ENCODE results near the gene SYCP3.
A peak's percentile ranks its signal among the peaks of the same experiment; 100 is the strongest.

The SYCP3 gene

GRCh38 chr12:101761350-101761749, 22.1 kb upstream of the SYCP3 start:
- no peak for ATAC-seq
- TF ChIP-seq, protein P1, sequence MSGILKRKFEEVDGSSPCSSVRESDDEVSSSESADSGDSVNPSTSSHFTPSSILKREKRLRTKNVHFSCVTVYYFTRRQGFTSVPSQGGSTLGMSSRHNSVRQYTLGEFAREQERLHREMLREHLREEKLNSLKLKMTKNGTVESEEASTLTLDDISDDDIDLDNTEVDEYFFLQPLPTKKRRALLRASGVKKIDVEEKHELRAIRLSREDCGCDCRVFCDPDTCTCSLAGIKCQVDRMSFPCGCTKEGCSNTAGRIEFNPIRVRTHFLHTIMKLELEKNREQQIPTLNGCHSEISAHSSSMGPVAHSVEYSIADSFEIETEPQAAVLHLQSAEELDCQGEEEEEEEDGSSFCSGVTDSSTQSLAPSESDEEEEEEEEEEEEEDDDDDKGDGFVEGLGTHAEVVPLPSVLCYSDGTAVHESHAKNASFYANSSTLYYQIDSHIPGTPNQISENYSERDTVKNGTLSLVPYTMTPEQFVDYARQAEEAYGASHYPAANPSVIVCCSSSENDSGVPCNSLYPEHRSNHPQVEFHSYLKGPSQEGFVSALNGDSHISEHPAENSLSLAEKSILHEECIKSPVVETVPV (CRISPR knock-in tag; IDR thresholded peaks at IDR 0.05) = no peak
- no peak for TF ChIP-seq BACH2 (CRISPR knock-in tag; IDR thresholded peaks at IDR 0.05; ENCODE audit: borderline replicate concordance)
- TF ChIP-seq RARB (CRISPR knock-in tag; IDR thresholded peaks at IDR 0.05) = no peak
- TF ChIP-seq SNAI2 (CRISPR knock-in tag; IDR thresholded peaks at IDR 0.05) = no peak
- no peak for TF ChIP-seq ZC3H10 (CRISPR knock-in tag; IDR thresholded peaks at IDR 0.05)
- TF ChIP-seq ZNF565 (CRISPR knock-in tag; conservative IDR thresholded peaks at IDR 0.05; ENCODE audit: low read depth) = no peak
- no peak for TF ChIP-seq ZNF70 (CRISPR knock-in tag; IDR thresholded peaks at IDR 0.05)
- no peak for TF ChIP-seq GLIS3 (CRISPR knock-in tag; IDR thresholded peaks at IDR 0.05)
- no peak for TF ChIP-seq PPARA (CRISPR knock-in tag; IDR thresholded peaks at IDR 0.05; ENCODE audit: borderline replicate concordance)
- no peak for TF ChIP-seq ZFP30 (CRISPR knock-in tag; IDR thresholded peaks at IDR 0.05)

GRCh38 chr12:101759396-101760047, 20.3 kb upstream of the SYCP3 start:
- TF ChIP-seq ZNF8 (CRISPR knock-in tag; IDR thresholded peaks at IDR 0.05) (no peak), CREB5 (CRISPR knock-in tag; IDR thresholded peaks at IDR 0.05; ENCODE audit: low read depth) (no peak), ZFP3 (CRISPR knock-in tag; IDR thresholded peaks at IDR 0.05) (no peak), ZC3H10 (CRISPR knock-in tag; IDR thresholded peaks at IDR 0.05) (no peak), GLIS3 (CRISPR knock-in tag; IDR thresholded peaks at IDR 0.05) (no peak), PPARA (CRISPR knock-in tag; IDR thresholded peaks at IDR 0.05; ENCODE audit: borderline replicate concordance) (no peak), OSR1 (CRISPR knock-in tag; IDR thresholded peaks at IDR 0.05) (no peak), BACH2 (CRISPR knock-in tag; IDR thresholded peaks at IDR 0.05; ENCODE audit: borderline replicate concordance) (no peak), CSDC2 (CRISPR knock-in tag; IDR thresholded peaks at IDR 0.05) (no peak), ZNF565 (CRISPR knock-in tag; conservative IDR thresholded peaks at IDR 0.05; ENCODE audit: low read depth) (no peak), ESRRG (CRISPR knock-in tag; IDR thresholded peaks at IDR 0.05) (no peak), ISL1 (CRISPR knock-in tag; IDR thresholded peaks at IDR 0.05) (no peak), SNAI2 (CRISPR knock-in tag; IDR thresholded peaks at IDR 0.05) (no peak), ZFP30 (CRISPR knock-in tag; IDR thresholded peaks at IDR 0.05) (no peak), POU6F1 (CRISPR knock-in tag; IDR thresholded peaks at IDR 0.05; ENCODE audit: borderline replicate concordance, low read depth) (no peak)
- TF ChIP-seq, protein P2, sequence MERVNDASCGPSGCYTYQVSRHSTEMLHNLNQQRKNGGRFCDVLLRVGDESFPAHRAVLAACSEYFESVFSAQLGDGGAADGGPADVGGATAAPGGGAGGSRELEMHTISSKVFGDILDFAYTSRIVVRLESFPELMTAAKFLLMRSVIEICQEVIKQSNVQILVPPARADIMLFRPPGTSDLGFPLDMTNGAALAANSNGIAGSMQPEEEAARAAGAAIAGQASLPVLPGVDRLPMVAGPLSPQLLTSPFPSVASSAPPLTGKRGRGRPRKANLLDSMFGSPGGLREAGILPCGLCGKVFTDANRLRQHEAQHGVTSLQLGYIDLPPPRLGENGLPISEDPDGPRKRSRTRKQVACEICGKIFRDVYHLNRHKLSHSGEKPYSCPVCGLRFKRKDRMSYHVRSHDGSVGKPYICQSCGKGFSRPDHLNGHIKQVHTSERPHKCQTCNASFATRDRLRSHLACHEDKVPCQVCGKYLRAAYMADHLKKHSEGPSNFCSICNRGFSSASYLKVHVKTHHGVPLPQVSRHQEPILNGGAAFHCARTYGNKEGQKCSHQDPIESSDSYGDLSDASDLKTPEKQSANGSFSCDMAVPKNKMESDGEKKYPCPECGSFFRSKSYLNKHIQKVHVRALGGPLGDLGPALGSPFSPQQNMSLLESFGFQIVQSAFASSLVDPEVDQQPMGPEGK (CRISPR knock-in tag; IDR thresholded peaks at IDR 0.05; ENCODE audit: borderline replicate concordance) = no peak
- TF ChIP-seq, protein P3, sequence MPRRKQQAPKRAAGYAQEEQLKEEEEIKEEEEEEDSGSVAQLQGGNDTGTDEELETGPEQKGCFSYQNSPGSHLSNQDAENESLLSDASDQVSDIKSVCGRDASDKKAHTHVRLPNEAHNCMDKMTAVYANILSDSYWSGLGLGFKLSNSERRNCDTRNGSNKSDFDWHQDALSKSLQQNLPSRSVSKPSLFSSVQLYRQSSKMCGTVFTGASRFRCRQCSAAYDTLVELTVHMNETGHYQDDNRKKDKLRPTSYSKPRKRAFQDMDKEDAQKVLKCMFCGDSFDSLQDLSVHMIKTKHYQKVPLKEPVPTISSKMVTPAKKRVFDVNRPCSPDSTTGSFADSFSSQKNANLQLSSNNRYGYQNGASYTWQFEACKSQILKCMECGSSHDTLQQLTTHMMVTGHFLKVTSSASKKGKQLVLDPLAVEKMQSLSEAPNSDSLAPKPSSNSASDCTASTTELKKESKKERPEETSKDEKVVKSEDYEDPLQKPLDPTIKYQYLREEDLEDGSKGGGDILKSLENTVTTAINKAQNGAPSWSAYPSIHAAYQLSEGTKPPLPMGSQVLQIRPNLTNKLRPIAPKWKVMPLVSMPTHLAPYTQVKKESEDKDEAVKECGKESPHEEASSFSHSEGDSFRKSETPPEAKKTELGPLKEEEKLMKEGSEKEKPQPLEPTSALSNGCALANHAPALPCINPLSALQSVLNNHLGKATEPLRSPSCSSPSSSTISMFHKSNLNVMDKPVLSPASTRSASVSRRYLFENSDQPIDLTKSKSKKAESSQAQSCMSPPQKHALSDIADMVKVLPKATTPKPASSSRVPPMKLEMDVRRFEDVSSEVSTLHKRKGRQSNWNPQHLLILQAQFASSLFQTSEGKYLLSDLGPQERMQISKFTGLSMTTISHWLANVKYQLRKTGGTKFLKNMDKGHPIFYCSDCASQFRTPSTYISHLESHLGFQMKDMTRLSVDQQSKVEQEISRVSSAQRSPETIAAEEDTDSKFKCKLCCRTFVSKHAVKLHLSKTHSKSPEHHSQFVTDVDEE (CRISPR knock-in tag; IDR thresholded peaks at IDR 0.05) = no peak
- TF ChIP-seq, protein P1 (CRISPR knock-in tag; IDR thresholded peaks at IDR 0.05) = no peak
- ATAC-seq = peak; percentile 81
